Thymus (tissue), 11 donors: ENCODE measurements around the gene CITED4. TPM values are rescaled to one million over a fixed set of nuclear protein-coding genes. Genes with fewer than 3 reads are reported as not detected.

Experiments
- DNase-seq, 9 donors: peaks; one replicate each; pipeline ENCODE4 v3.0.0-alpha.2; 2013; ENCODE audit warnings: low spot score in 9 of 9, low read depth in 6 of 9, missing footprints in 1 of 9
- H3K27ac ChIP-seq, 2 donors: one replicate each; pipeline ENCODE4 v1.5.1; 2013; ENCODE audit warnings: control low read depth in 1 of 2, low read depth in 1 of 2, low read length in 1 of 2, mild to moderate bottlenecking in 1 of 2, moderate library complexity in 1 of 2
- H3K27me3 ChIP-seq, 2 donors: one replicate each; pipeline ENCODE4 v1.5.1; 2013; ENCODE audit warnings: low read length in 1 of 2; ENCODE audit not compliant: control insufficient read depth in 2 of 2, insufficient read depth in 1 of 2
- H3K36me3 ChIP-seq, 2 donors: one replicate each; pipeline ENCODE4 v1.5.1; 2013; ENCODE audit warnings: low read length in 1 of 2, mild to moderate bottlenecking in 1 of 2, moderate library complexity in 1 of 2; ENCODE audit not compliant: control insufficient read depth in 2 of 2, insufficient read depth in 2 of 2
- H3K4me1 ChIP-seq, 2 donors: one replicate each; pipeline ENCODE4 v1.5.1; 2013; ENCODE audit warnings: low read length in 2 of 2; ENCODE audit not compliant: control insufficient read depth in 2 of 2, insufficient read depth in 2 of 2
- H3K4me3 ChIP-seq, 2 donors: one replicate each; pipeline ENCODE4 v1.5.1; 2013; ENCODE audit warnings: low read length in 2 of 2, control low read depth in 1 of 2, mild to moderate bottlenecking in 1 of 2
- H3K9me3 ChIP-seq, 2 donors: one replicate each; pipeline ENCODE4 v1.5.1; 2013; ENCODE audit warnings: low read length in 1 of 2, mild to moderate bottlenecking in 1 of 2; ENCODE audit not compliant: control insufficient read depth in 2 of 2, insufficient read depth in 1 of 2
- WGBS: extraction: QIAGEN DNeasy Blood & Tissue Kit; methylation state at CpG from one replicate; pipeline ENCODE4 v1.1.7; 2013; 5-methylcytosine and 5-hydroxymethylcytosine counted together
- polyA plus RNA-seq: library from polyadenylated mRNA; stranded (reverse); fragments of 200-250 nt; gene quantifications from one replicate; pipeline ENCODE4 v1.2.3, GENCODE V29; 2013
- total RNA-seq: library from RNA; stranded (reverse); fragments of 120-200 nt; gene quantifications from one replicate; pipeline ENCODE4 v1.2.4, GENCODE V29; 2013
- donor health status: healthy.

CITED4 gene
- total and polyA plus RNA-seq, 2 donors: 1.3 to 6.8 TPM

GRCh38 chr1:40849801-40850592 lies 12.2 kb downstream of the CITED4 start:
- no peak overlapping the region for H3K27ac ChIP-seq
- H3K36me3 ChIP-seq: no peaks in the 10 kb centered on the region
- H3K9me3 ChIP-seq: no peaks in the 10 kb centered on the region
- H3K4me3 ChIP-seq: no peak overlapping the region
- no peaks in the 10 kb centered on the region for H3K27me3 ChIP-seq
- DNase-seq: peak; percentile 49 to 84 (median 76)
- H3K4me1 ChIP-seq: peaks cover 0 to 10% of the 10 kb centered on the region in 2 donors
- WGBS: 17% methylated on average over 12 of the region's 12 CpGs

GRCh38 chr1:40848530-40849189 lies 13.5 kb downstream of the CITED4 start:
- no peak for DNase-seq
- peaks cover 0 to 17% of the 10 kb centered on the region in 2 donors for H3K4me1 ChIP-seq
- no peak overlapping the region for H3K27ac ChIP-seq
- H3K36me3 ChIP-seq: no peaks in the 10 kb centered on the region
- no peaks in the 10 kb centered on the region for H3K27me3 ChIP-seq
- WGBS: 89% methylated on average over 6 of the region's 6 CpGs
- no peaks in the 10 kb centered on the region for H3K9me3 ChIP-seq
- H3K4me3 ChIP-seq: no peak overlapping the region

- Histone ChIP-seq H3K27ac (no peak overlapping the region), H3K4me3 (no peak overlapping the region), H3K9me3 (no peaks in the 10 kb centered on the region), H3K4me1 (peaks cover 0 to 17% of the 10 kb centered on the region in 2 donors), H3K36me3 (no peaks in the 10 kb centered on the region), H3K27me3 (no peaks in the 10 kb centered on the region)
- WGBS: 85% methylated on average over 6 of the region's 6 CpGs
- DNase-seq: peak in 1 of 9 donors; percentile 17
Measured at GRCh38 chr1:40847023-40847745, 15.0 kb downstream of the CITED4 start.

GRCh38 chr1:40845895-40846294 lies 16.3 kb downstream of the CITED4 start:
- WGBS: 99% methylated on average over 1 of the region's 1 CpG
- no peak for DNase-seq

GRCh38 chr1:40844887-40845878 lies 17.0 kb downstream of the CITED4 start:
- 43% methylated on average over 9 of the region's 9 CpGs for WGBS
- H3K27me3 ChIP-seq: no peaks in the 10 kb centered on the region
- H3K27ac ChIP-seq: peak overlapping the region in 1 of 2 donors; percentile 16
- no peak overlapping the region for H3K4me3 ChIP-seq
- H3K9me3 ChIP-seq: no peaks in the 10 kb centered on the region
- H3K36me3 ChIP-seq: no peaks in the 10 kb centered on the region
- DNase-seq: peak in 3 of 9 donors; percentile 26 to 59 (median 28)
- H3K4me1 ChIP-seq: peaks cover 6 to 31% of the 10 kb centered on the region in 2 donors

More at GRCh38 chr1:40845895-40846294, 16.3 kb downstream of the CITED4 start:
- Histone ChIP-seq H3K27ac (no peak overlapping the region), H3K9me3 (no peaks in the 10 kb centered on the region), H3K36me3 (no peaks in the 10 kb centered on the region), H3K4me1 (peaks cover 5 to 24% of the 10 kb centered on the region in 2 donors), H3K27me3 (no peaks in the 10 kb centered on the region), H3K4me3 (no peak overlapping the region)

GRCh38 chr1:40844079-40844478 lies 18.1 kb downstream of the CITED4 start:
- no peak overlapping the region for H3K4me3 ChIP-seq
- no peaks in the 10 kb centered on the region for H3K36me3 ChIP-seq
- H3K27ac ChIP-seq: no peak overlapping the region
- 91% methylated on average over 5 of the region's 5 CpGs for WGBS
- H3K4me1 ChIP-seq: peaks cover 6 to 31% of the 10 kb centered on the region in 2 donors
- H3K9me3 ChIP-seq: no peaks in the 10 kb centered on the region
- H3K27me3 ChIP-seq: no peaks in the 10 kb centered on the region
- no peak for DNase-seq

GRCh38 chr1:40842691-40843090 lies 19.5 kb downstream of the CITED4 start:
- 99% methylated on average over 3 of the region's 3 CpGs for WGBS
- no peak for DNase-seq

GRCh38 chr1:40842207-40842606 lies 20.0 kb downstream of the CITED4 start:
- peaks cover 0 to 6% of the 10 kb centered on the region in 2 donors for H3K27me3 ChIP-seq
- DNase-seq: no peak
- H3K4me1 ChIP-seq: peaks cover 6 to 33% of the 10 kb centered on the region in 2 donors
- WGBS: 97% methylated on average over 4 of the region's 4 CpGs
- no peaks in the 10 kb centered on the region for H3K9me3 ChIP-seq
- H3K4me3 ChIP-seq: no peak overlapping the region
- H3K36me3 ChIP-seq: no peaks in the 10 kb centered on the region
- H3K27ac ChIP-seq: no peak overlapping the region

More at GRCh38 chr1:40842691-40843090, 19.5 kb downstream of the CITED4 start:
- no peak overlapping the region for H3K4me3 ChIP-seq
- H3K4me1 ChIP-seq: peaks cover 6 to 33% of the 10 kb centered on the region in 2 donors
- peaks cover 0 to 2% of the 10 kb centered on the region in 2 donors for H3K27me3 ChIP-seq
- H3K9me3 ChIP-seq: no peaks in the 10 kb centered on the region
- no peaks in the 10 kb centered on the region for H3K36me3 ChIP-seq
- H3K27ac ChIP-seq: no peak overlapping the region
